ENCODE data around the gene CDKL4.

DNA sequence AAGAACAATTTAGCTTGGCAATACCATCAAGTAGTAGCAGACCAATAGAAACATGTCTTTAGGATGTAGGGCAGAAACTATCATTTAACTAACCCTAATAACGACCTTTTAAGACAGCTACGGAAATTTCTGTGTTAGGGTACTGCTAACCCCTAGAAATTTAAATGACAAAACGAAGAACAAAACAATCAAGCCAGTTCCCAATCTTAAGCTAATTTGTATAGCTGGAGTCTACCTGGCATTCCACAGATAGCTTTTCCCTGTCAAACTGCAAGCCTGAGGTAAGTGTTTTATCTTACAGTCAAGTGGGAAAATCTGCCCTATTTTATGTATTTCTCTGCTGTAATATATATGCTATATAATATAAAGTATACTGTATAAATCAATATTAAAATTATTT, 37.6 kb upstream of the CDKL4 start:
- TF ChIP-seq, protein P1, sequence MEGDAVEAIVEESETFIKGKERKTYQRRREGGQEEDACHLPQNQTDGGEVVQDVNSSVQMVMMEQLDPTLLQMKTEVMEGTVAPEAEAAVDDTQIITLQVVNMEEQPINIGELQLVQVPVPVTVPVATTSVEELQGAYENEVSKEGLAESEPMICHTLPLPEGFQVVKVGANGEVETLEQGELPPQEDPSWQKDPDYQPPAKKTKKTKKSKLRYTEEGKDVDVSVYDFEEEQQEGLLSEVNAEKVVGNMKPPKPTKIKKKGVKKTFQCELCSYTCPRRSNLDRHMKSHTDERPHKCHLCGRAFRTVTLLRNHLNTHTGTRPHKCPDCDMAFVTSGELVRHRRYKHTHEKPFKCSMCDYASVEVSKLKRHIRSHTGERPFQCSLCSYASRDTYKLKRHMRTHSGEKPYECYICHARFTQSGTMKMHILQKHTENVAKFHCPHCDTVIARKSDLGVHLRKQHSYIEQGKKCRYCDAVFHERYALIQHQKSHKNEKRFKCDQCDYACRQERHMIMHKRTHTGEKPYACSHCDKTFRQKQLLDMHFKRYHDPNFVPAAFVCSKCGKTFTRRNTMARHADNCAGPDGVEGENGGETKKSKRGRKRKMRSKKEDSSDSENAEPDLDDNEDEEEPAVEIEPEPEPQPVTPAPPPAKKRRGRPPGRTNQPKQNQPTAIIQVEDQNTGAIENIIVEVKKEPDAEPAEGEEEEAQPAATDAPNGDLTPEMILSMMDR (conservative IDR thresholded peaks at IDR 0.05; ENCODE audit: low read depth, low read length), result no peak
- no peak for TF ChIP-seq EZH2 (IDR thresholded peaks at IDR 0.05; ENCODE audit: borderline replicate concordance, low read depth, low read length, poor library complexity, severe bottlenecking)

All from A673 (cell line).